ENCODE results near the gene ADARB2.

Gene ADARB2

DNA sequence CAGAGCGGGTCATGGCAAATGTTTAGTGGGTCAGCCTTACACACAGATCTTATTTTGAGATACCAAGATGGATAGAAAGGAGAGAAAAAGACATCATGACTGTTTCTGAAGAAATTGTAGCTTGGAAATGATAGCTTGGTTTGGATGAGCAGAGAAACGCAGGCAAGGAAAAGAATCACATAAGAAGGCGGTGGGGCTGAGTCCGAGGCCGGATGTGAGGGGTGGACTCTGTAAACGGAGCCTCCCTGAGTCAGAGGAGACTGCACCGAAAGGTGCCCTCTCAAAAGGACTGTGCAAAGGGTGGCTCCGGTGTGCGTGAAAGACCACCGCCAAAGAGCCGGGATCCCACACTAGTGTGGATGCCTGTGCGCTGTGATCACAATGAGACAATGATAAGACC is 53.7 kb downstream of the ADARB2 start:
- DNase-seq = no peak

DNA sequence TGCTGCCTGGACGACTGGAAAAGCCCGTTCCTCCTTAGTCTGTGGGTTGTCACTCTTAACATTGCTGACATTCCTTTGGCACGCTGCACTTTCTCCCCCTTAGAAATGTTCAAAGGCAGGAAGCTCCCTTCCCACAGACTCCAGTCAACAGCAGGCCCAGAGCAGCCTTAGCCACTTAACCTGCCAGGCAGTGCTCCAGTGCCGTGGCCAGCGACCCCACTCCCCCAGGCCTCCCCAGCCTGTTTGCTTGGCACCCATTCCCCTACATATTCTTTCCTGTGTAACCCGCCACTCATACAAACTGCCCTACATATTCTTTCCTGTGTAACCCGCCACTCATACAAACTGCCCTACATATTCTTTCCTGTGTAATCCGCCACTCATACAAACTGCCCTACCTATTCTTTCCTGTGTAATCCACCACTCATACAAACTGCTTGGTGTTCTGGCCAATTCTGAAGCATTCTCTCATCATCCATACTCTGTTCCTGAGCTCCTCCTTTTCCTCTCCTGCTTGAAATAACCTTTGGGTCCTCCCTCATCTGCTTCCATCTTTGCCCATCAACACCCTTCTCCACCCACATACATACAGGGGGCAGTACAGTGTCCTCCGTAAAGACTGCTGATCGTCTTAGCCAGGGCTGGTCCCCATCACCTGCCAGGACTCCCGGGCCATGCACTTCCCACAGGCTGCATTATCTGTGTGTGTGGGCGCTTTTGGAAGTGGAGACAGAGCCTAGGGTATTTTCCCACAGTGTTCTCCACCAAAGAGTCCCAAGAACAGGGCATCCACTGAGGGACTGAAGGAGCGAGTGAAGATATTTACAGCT is 57.3 kb downstream of the ADARB2 start:
- no peak for DNase-seq

DNA sequence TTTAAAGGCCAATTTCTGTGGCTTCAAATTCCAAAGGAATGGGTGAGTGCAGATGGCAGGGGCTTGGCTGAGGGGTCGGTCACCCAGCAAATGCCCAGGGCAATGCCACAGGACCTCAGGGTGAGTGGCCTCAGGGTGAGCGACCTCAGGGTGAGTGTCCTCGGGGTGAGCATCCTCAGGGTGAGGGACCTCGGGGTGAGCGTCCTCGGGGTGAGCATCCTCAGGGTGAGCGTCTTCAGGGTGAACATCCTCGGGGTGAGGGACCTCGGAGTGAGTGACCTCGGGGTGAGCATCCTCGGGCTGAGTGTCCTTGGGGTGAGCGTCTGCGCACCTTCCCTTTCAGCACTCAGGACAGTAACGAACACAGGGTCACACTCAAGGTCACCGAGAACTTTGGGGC is 59.2 kb downstream of the ADARB2 start:
- DNase-seq = no peak

DNA sequence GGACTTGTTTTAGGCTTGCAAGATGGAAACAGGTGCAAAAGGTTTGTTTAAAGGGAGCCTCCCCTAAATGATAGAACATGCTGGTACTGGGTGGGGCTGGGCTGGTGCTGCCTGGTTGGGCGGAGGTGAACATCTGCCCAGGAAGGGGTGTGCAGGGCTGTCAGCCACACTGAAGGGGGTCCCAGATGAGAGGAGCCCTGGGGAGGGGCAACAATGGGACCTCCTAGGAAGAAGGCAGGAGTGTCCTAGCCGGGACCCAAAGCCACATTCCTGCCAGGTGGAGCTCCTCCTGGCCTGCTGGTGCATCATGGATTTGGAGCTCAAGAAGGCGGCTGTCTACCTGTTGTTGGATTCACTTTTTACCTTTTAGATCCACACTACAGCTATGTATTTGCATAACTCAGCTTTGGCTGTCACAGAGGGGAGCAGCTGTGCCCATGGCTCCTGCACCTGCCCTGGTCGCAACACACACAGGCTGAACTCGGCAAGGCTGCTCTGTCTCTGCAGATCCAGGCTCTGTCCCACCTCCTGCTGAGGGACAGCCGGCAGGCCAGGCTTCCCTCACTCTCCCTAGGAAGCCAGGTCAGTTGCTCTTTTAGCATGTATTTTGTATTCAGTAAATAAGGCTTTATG is 59.9 kb downstream of the ADARB2 start:
- DNase-seq = no peak

DNA sequence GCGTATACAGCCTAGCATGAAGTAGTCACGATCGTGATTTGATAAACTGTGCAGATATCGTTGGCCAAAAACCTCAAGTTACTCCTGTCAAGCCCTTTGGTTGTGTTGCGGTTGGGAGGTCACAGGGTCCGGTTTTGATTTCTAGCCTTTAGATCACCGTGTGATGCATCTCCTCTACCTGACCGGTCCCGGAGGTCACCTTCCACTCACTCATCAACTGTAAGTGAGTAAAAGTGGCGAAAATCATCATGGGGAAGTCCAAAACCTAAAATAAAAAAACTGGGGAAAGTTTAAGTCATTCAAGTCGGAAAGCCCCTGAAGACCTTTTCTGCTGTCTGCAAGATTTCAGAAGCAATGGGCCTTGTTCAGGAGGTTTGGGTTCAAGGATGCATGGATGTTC is 62.8 kb downstream of the ADARB2 start:
- no peak for DNase-seq

DNA sequence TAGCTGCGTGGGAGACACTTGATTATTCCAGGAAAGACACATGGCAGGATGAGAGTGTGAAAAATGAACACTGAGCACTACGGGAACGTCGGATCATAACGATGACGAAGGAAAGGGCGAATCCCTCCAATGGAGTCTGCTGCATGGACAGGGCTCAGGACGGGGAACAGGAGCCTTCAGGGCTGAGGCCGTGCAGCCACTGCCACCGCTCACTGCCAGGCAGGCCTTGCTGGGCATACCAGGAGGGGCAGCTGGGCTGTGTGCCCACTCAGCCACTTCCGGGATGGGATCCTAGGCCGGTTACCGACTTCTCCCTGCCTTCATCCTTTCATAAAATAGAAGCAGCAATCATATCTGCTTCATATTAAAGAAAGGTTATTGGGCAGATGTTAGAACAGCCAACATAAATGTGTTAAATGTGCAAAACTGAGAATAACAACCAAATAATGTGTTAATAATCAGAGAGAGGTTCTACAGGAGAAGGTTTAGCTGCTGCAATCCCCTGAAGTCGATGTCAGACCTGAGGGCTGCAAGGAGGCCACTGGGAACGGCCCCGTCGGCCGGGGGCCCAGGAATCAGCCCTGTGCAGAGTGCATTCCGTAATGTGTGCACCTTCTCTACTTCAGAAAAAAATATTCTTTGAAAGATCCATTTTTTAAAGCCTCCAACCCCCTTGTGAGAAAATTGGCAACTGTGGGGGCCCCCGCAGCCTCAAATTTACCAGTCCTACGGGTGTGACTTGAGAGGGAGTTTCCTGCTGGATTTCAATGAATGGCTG is 63.6 kb downstream of the ADARB2 start:
- DNase-seq = no peak

DNA sequence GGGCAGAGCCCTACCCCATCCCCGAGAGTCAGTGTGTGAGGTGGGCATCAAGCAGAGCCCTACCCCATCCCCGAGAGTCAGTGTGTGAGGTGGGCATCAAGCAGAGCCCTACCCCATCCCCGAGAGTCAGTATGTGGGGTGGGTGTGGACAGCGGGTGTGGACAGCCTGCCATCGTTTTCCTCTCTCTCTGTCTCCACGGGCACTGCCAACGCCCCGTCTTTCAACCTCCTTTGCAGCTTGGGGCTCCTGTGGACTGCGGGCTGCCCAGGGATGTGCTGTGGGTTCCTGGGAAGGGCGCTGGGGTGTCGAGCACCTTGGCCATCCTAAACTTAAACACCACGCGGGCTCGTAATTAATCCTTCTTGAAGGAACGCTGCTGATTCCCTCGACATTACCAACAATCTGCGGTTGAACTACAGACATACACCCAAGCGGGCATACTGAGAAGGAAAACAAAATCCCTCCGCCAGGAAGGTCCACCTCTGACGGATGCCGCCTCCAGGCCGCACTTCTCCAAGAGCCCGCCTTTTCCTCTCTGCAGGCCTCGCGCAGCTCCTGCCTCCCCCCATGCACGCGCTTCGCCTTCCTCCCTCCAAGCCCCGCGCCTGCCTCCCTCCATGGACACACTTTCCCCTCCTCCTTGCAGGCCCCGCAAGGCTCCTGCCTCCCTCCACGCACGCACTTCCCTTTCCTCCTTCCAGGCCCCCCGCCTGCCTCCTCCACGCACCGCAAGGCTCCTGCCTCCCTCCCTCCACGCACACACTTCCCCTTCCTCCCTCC is 65.1 kb downstream of the ADARB2 start:
- DNase-seq = no peak

DNA sequence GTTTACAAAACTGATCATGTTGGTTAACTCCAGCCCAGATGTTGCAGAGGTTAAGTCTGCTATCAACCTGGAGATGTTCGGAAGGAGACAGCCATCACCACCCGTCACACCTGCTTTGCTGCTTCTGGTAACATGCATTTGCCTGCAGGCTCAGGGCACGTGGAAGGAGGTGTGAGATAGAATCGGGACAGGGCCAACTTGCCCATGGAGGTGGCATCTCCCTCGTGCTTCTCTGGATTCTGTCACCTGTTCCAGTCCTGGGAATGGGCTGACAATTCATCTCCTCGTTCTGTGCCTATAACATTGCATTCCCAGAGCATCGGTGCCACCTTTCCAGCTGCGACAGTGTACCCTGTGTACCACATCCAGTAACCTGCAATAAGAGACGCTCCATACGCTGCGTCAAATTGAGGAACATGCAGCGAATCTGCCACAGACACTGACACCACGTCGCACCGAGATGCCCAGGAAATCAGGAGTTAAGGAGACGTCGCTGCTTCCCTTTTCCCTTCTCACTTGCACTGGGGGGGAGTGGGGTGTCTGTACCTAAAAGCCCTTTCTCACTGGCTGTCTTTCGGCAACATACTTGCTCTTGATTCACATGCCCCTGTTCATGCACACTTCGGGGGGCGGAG is 65.8 kb downstream of the ADARB2 start:
- DNase-seq = no peak

DNA sequence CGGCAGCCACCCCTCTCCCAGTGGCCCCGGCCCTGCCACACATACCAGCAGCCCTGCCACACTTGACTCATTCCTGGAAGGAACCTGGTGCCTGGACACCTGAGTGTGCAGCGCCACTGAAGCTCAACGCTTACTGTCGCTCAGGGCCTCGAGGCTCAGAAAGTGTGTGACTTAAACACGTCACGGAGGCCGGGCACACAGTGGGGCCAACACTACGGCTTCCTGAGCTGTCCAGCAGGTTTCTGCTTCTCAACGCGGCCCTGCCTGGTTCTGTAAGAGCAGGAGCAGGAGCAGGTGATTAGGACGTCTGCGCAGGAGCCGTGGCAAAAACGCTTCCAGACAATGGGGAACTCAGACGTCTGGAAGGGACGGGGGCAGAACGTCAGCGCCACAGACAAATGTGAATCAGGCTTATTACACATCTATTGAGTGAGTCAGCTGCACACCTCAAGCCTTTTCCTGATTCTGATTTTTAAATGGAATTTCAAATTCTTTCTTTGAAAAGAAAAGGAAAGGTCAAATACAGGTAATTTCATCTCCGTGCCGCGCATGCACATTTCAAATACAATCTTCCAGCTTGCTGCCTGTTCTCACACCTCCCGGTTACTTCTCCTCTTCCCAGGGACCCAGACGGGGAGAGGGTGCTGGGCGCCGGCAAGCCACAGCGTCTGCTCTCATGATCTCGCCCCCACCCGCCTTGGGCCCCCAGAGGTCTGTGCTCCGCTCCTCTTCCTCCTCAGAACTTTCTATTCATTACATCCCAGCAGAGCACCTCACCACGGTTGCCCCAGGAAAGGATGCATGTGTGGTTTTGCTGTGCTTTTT is 66.6 kb downstream of the ADARB2 start:
- no peak for DNase-seq

DNA sequence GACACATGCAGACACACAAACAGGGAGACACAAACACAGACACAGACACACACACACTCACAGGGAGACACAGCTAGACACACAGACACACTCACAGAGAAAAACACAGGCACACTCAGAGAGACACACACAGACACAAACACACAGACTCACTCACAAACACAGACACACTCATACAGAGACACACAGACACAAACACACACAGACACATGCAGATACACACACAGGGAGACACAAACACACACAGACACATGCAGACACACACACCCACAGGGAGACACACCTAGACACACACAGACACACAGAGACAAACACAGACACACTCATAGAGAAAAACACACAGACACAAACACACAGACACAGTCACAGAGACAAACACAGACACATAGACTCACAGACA is 67.9 kb downstream of the ADARB2 start:
- DNase-seq = no peak

DNA sequence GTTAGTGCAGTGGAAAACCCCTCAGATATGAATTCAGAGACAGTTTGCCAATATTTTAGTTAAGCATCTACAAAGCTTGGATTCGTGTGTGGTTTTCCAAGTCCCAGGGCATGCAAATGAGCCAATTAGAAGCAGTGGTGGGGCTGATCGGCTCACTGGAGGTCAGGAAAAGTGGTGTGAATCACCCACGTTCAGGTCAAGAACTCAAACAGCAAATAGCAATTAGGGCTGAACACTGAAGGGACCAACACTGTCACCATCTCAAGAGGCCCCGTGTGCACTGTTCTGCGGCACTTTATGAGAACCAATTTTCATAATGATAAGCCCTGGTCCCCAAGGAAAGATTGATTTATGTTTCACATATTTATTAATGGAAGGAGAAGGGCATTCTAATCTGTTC is 68.9 kb downstream of the ADARB2 start:
- DNase-seq = no peak

DNA sequence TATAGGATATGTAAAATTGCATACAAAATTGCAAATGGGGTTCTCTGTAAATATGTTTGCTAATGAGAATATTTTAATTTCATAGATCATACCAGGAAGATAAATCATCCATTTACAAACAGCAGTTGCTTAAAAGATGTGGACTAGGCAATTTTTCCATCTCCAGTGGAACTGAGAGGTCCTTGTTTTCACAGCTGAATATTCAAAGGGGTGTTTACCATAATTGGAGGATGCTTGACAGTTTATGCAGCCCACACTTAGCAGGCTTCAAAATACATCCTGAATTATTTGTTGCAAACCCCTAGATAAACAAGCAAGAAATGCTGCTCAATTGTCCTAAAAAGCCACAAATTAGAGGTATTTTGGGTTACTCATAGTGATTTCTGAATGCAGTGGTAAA is 69.9 kb downstream of the ADARB2 start:
- DNase-seq = no peak

DNA sequence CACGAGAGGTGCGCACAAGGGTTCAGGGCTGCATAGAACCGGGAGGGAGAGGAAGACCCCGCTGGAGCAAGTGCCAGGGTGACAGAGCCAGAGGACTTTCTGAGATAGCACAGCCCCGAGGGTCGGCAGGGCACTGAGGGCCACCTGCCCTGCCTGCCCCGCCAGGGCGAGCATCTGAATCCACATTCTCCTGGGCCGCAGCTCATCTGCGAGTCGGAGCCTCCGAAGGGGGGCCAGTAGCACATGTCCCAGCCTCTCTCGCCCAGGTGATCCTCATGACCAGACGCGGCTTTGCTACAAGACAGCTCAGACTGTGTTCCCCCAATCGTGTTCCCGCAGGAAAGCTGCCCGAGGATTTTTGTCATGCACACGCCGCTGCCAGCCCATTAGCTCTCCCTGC is 71.2 kb downstream of the ADARB2 start:
- no peak for DNase-seq

DNA sequence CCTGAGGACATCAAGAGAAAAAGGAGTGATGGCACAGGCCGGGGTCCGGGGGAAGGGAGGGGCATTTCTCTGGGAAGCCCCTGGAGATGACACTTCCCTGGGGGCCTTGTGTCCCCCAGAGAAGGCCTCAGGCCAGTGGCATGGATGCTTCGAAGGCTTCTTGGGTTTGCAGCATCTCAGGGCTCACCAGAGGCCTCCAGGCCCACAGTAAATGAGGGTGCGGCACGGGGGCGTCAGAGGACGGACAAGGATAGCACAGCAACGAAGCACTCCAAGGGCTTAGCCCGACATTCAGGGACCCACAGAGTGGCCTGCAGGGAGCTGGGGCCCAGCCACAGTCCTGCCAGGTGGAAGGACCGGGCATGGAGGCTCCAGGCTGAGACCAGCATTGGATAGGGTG is 71.6 kb downstream of the ADARB2 start:
- no peak for DNase-seq

DNA sequence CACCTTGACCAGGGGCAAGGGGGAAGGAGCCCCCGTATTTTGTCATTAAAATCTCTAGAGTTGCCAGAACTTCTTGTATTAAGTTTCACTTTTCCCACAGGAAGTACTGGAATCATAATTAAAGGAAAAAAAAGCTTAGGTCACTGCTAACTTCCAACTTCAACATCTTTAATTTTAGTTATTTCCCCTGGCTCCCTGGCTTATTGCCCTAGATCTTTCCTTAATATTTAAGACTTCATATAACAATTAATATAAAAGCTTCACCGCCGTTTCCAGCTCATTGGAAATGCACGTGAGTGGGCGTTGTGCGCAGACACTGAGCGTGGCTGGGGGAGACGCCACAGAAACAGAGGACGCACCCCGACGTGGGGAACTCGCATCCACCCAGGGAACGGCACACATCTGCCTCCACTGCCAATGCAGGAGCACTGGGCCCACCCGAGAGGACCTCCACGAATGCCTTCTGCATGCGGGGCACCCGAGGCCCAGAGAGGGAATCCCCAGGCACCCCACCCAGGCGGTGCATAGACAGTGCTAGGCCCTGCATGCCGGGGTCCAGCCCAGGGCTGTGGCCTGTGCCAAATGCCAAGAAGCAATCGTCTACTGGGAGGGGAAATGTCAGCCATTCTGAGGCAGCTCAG is 72.2 kb downstream of the ADARB2 start:
- DNase-seq = no peak

DNA sequence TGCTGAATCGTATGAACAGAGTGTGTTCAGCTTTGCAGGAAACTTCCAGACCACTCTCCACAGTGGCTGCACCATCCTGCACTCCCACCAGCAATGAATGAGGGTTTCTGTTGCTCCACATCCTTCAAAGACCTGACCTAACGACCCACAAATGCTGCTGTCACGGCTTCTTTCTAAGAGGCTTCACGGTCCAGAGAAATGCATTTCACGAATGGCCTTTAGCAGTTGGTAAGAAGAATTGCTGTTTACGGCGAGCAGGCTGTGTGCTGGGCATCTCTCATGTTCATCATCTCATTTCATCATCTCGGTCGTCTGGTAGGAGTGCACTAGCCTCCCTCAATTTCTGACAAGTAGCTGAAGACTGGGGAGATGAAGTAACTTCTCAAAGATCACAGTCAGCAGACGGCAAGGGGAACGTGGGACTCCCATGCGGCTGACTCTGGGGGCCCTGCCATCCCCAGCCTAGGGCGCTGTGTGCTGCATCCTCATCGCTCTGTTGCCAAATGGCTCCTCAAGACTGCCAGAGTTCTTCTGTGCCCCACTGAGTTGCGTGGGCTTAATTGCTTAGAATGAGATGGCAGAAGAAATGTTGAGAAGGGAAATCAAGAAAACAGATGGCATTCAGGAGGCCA is 72.9 kb downstream of the ADARB2 start:
- no peak for DNase-seq

DNA sequence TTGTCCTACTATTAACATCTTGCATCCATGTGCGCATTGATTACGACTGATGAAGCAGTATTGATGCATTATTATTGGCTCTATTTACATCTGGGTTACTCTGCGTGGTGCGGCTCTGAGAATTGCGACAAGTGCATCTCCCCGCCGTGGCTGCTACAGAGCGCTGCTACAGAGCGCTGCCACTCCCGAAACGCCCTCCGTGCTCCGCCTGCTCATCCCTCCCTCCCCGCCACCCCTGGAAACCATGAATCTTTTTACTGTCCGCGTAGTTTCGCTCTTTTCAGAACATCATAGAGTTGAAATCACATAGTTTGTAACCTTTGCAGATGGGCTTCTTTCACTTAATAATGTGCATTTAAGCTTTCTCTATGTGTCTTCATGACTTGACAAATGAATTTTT is 74.1 kb downstream of the ADARB2 start:
- no peak for DNase-seq

DNA sequence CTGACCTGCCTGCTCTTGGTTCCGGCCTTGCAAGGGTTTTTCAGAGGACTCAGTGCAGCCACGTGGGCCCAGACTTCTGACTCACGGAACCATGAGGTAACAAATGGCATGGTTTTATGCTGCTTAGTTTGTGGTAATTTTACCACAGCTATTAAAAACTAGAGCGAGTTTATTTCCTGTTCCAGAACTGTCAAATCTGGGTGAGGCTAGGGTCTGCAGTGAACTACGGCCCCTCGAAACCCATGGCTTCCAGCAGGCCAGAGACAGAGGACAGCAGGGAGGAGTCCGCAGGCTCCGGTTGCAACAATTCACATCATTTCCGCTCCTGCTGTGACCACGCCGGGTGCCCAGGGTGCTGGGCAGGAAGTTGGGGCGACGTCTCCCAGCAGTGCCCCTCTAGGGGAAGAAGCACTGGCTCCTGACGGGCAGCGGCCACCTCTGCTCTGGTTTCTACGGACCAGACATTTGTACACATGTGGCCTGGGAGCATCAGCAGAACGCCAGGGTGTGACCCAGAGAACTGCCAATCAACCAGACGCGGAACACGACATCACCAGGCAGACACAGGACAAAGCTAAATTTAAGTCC is 74.8 kb downstream of the ADARB2 start:
- no peak for DNase-seq

DNA sequence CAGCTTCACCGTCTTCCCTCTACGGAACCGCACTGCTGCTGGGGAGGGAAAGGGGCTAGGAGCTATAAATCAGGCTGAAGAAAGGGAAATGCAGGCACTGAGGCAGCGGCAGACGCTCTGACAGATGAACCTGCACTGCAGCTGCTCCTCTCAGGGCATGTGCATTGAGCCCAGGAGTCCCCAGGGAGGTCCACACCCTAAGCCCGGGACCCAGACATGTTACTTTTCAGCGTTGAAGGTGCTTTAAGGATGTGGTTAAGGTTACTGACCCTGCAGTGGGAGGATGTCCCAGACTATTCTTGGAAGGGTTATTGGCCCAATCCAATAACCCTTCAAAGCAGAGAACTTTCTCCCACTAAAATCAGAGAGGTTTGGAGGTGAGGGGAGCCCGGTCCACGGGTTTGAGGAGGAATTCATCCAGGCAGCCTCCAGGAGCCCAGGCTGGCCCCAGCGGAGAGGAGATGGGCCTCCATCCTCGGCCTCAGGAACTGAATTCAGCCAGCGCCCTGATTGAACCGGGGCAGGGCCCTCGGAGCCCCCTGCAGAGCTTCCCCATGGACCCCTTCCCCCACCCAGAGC is 75.4 kb downstream of the ADARB2 start:
- DNase-seq = no peak

DNA sequence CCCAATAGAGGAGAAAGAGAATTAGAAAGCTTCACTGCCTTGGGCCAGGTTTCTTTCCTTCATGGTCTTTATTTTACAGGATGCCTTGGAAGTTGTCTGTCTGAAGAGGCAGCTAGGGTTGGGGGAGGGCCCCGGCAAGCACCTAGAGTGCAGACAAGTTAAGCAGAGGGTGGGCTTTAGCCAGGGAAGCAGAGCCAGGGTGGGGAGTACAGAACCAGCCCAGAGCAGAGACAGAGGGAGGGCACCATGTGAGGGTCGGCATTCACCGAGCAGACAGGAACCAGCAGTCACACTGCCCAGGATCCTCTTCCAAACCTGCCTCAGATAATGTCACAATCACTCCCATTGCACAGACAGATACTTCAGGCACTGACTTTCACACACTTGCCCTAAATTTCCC is 75.9 kb downstream of the ADARB2 start:
- no peak for DNase-seq

Data from suppressor macrophage treated with lipopolysaccharide for 4 hours (primary cell).